GM19035 (cell line): Measurements from ENCODE around the gene SPIRE1.
"Not testable (repeated sequence)": the region's sequence is repeated elsewhere in the genome, so short reads cannot be mapped to it uniquely, and the experiment has no call there.

ENCODE experiments used
- ATAC-seq: cut with Tn5 transposase; IDR thresholded peaks from one replicate; pipeline ENCODE4 v1.9.1; 2021; ENCODE audit not compliant: unreplicated experiment

Gene SPIRE1

DNA sequence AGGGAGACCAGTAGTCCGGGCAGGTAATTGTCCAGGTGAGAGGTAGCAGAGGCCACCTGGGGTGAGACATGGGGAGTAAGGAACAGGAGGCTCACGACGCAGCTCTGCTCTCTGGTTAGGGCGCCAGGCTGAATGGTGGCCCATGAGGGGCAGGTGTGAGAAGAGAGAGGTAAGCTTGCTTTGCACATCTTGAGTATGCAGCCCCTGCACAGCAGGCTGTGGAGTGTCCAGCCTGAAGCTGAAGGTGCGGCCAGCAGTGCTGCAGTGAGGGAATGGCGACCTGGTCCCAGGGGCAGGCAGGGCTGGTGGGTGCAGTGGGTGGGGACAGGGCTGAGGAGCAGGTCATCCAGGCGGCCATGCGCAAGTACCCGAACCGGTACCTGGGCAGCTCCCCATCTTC, 234.5 kb downstream of the SPIRE1 start:
- no peak for ATAC-seq

- no peak for ATAC-seq
These were observed 235.0 kb downstream of the SPIRE1 start for GRCh38 chr18:12422936-12423335.

- ATAC-seq: no peak
These were observed 236.2 kb downstream of the SPIRE1 start for GRCh38 chr18:12421732-12422131.

GRCh38 chr18:12420821-12421421, 237.0 kb downstream of the SPIRE1 start:
- no peak for ATAC-seq

GRCh38 chr18:12417687-12418086, 240.2 kb downstream of the SPIRE1 start:
- ATAC-seq: no peak

DNA sequence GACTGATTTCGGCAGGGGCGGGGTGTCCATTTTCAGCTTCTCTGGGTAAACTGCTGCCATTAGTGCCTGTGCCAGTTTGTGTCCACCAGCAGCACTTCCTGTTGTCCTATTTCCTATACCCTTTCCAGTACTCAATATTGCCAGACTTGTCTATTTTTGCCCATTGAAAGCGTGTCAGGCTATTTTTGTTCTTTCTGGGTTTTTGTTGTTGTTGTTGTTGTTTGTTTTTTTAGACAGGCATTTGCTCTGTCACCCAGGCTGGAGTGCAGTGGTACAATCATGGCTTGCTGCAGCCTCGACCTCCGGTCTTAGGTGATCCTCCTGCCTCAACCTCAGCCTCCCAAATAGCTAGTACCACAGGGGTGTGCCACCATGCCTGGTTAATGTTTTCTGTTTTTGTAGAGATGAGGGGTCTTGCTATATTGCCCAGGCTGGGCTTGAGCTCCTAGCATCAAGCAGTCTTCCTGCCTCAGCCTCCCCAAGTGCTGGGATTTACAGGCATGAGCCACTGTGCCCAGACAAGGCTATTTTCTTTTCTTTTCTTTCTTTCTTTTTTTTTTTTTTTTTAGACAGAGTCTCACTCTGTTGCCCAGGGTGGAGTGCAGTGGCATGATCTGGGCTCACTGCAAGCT, 241.7 kb downstream of the SPIRE1 start:
- no peak for ATAC-seq

- no peak for ATAC-seq
These were observed 246.5 kb downstream of the SPIRE1 start for GRCh38 chr18:12411456-12411855.

DNA sequence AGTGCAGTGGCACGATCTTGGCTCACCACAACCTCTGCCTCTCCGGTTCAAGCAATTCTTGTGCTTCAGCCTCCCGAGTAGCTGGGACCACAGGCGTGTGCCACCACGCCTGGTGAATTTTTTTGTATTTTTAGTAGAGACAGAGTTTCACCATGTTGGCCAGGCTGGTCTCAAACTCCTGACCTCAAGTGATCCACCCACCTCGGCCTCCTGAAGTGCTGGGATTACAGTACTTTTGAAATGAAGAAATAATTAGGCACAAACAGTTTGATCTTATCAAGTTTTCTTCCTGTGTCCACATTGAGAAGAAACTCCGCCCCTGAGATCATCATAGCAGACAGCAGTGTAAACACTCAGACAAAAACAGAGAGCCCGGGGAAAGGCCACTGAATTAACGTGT, 247.2 kb downstream of the SPIRE1 start:
- ATAC-seq: not testable (repeated sequence)

- ATAC-seq: no peak
These were observed 247.8 kb downstream of the SPIRE1 start for GRCh38 chr18:12410081-12410481.

DNA sequence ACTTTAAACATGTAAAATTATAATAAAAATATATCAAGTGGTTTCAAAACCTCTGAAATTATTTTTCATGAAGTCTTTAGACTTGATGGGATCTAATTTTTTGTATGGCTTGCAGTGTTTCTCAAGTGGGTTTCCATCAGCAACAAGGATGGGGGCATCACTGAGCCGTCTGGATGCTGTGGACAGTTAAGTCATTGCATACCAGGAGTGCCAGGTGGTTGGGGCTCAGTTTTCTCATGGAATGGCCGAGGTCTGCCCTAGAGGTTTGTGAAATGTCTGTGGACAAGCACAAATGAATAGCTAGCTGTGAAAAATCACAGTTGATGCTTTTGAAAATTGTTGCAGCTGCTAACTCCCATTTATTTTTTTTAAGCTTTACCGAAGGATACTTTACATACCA, 248.4 kb downstream of the SPIRE1 start:
- ATAC-seq: no peak

DNA sequence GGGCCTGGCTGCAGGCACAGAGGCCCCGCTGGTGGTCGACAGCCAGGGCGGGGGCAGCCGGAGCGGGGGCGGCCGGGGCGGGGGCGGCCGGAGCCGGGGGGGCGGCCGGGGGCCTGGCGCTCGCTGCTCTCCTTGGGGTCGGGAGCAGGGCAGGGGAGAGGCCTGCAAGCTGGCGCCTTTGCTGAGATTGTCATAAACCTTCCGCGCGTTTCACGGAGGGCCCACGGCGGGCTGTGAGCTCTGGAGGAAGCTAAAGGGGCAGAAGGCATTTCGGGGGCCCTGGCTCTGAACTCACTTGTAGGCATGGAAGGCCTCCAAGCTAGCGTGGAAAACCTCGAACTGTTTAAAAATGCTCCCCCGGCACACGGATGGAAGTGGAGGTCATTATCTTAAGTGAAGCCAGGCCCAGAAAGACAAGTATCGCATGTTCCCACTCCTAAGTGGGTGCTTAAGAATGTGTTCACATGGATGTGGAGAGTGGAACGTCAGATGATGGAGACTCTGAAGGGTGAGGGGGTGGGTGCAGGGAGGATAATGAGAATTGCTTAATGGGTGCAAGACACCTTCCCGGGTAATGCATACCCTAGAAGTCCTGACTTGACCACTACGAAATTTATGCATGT, 249.5 kb downstream of the SPIRE1 start:
- ATAC-seq: no peak

DNA sequence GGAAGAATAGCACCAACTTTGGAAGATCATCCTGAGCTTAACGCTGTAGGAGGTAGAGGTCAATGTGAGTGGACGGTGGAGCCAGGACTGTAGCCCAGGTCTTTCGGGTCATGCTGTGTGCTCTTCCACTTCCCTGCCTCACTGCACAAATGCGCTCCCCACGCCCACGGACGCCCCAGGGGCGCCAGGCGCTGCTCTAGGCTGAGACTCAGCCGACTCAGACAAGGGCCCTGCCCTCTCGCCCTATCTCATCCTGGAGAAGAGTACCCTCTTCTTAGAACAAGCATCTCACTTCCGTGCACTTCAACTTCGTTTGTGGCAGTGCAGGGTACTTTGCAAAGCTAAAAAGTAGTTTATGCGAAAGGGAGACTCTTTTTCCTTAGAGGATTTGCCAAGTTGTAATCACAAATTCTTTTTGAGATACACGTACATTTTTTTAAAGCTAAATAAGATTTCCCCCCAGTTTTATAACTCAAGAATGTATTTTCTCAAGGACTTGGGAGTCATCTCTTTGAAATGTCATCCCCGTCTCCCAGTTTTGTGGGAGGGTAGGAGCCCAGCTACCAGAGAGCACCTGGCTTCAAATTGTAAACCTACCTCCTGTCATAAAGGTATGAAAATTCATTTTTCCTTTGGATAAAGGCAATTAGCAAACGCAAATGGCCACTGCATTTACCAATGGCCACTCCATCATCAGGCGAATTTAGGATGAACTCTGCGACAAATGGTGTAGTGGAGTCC, 251.4 kb downstream of the SPIRE1 start:
- ATAC-seq: no peak

GRCh38 chr18:12405066-12405465, 252.8 kb downstream of the SPIRE1 start:
- ATAC-seq: no peak

DNA sequence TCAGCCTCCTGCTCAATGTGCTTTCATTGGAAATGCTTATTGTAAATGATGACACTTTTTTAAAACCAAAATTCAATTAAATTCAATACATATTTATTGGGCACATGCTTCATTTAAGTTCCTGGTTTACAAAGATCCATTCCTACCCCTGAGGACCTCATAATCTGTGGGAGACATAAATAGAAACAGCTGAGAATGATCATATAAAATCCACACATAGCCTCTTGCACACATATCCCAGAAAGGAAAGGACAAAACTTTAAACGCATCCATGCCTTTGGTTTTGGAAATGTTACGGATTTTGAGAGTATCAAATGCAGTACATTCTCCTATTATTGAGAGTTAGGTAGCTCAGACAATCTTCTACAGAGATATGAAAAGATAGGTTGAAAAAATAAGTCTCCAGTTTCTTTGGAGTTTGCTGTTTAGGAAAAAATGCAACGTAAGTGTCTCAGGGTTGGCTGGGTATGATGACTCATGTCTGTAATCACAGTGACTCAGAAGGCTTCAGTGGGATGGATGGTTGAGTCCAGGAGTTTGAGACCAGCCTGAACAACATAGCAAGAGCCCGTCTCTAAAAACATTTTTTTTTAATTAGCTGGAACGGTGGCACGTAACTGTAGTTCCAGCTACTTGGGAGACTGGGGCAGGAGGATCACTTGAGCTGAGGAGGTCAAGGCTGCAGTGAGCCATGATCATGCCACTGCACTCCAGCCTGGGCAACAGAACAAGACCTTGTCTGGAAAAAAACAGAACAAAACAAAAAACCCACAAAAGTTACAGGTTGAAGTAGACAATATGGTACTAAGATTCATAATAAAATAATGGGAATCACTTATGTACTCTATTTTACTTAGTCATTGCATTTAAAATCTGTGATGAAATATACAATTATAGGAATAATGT, 254.1 kb downstream of the SPIRE1 start:
- ATAC-seq: no peak

GRCh38 chr18:12401881-12402280, 256.0 kb downstream of the SPIRE1 start:
- ATAC-seq: no peak

GRCh38 chr18:12399231-12399630, 258.7 kb downstream of the SPIRE1 start:
- ATAC-seq: no peak

DNA sequence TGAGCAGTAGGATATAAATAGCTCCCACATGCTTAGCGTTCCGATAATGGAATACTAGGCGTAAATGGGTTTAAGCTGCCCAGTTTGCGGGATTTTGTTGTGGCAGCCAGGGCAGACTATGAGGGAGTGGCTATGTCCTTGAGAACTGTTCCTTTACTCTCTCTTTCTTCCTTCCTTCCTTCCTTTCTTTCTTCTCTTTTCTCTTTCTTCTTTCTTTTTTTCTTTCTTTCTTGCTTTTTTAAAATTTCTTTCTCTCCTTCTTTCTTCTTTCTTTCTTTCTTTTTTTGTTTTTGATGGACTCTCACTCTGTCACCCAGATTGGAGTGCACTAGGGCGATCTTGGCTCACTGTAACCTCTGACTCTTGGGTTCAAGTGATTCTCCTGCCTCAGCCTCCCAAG, 259.3 kb downstream of the SPIRE1 start:
- ATAC-seq: no peak

GRCh38 chr18:12397793-12398192, 260.1 kb downstream of the SPIRE1 start:
- ATAC-seq: no peak

DNA sequence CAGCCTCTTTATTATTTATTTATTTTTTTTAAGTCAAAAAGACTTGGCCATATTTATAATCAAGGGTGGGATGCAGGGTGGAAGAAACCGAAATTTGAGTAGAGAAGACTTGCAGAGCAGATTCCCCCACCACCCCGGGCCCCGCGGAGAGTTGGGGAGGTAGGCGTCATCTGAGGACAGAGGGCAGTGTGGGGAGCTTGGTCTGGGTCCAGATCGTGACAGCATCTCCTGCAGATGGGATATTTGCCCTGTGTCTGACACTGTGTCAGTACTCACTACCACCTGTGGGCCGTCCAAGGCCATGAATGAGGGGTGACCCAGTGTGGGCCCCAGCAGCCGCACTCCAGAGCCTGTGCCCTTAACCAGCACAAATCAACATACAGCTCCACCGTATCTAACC, 260.7 kb downstream of the SPIRE1 start:
- ATAC-seq: no peak
